Measurements from ENCODE around the gene TSPEAR. TPM values are rescaled to one million over a fixed set of nuclear protein-coding genes. Genes with fewer than 3 reads are reported as not detected.

Gene TSPEAR
- total RNA-seq, 2 donors from 2014 or later, result not detected

DNA sequence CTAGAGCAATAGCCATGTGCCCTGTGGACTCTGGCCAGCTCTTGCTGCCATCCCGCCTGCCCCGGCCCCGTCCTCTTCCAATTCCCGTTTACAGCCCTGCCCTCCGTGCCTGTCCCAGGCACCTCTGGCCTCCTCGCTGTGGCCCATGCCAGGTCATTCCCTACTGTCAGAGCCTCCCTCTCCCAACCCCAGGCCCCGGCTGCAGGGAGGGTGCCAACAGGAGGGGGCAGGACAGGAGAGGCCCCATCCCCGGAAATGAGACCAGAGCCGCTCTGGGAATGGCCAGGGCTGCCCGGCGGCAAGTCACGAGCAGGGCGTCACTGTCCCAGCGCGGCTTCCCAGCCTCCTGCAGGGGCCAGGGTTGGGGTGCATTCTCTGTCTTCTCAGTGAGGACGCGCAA, 23.5 kb upstream of the TSPEAR start:
- Histone ChIP-seq H3K36me3 (no peaks in the 10 kb centered on the region), H3K27me3 (no peaks in the 10 kb centered on the region), H3K4me1 (no peaks in the 10 kb centered on the region), H3K9me3 (no peaks in the 10 kb centered on the region), H3K4me3 (no peak overlapping the region), H3K9ac (ENCODE audit: low read depth in 2 of 2, low read length in 2 of 2) (no peak overlapping the region), H3K27ac (no peak overlapping the region)
- TF ChIP-seq, protein P1, sequence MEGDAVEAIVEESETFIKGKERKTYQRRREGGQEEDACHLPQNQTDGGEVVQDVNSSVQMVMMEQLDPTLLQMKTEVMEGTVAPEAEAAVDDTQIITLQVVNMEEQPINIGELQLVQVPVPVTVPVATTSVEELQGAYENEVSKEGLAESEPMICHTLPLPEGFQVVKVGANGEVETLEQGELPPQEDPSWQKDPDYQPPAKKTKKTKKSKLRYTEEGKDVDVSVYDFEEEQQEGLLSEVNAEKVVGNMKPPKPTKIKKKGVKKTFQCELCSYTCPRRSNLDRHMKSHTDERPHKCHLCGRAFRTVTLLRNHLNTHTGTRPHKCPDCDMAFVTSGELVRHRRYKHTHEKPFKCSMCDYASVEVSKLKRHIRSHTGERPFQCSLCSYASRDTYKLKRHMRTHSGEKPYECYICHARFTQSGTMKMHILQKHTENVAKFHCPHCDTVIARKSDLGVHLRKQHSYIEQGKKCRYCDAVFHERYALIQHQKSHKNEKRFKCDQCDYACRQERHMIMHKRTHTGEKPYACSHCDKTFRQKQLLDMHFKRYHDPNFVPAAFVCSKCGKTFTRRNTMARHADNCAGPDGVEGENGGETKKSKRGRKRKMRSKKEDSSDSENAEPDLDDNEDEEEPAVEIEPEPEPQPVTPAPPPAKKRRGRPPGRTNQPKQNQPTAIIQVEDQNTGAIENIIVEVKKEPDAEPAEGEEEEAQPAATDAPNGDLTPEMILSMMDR (IDR thresholded peaks at IDR 0.05), result no peak
- DNase-seq, result no peak
- intact Hi-C loops (cut with DNase I), result no loop called here

DNA sequence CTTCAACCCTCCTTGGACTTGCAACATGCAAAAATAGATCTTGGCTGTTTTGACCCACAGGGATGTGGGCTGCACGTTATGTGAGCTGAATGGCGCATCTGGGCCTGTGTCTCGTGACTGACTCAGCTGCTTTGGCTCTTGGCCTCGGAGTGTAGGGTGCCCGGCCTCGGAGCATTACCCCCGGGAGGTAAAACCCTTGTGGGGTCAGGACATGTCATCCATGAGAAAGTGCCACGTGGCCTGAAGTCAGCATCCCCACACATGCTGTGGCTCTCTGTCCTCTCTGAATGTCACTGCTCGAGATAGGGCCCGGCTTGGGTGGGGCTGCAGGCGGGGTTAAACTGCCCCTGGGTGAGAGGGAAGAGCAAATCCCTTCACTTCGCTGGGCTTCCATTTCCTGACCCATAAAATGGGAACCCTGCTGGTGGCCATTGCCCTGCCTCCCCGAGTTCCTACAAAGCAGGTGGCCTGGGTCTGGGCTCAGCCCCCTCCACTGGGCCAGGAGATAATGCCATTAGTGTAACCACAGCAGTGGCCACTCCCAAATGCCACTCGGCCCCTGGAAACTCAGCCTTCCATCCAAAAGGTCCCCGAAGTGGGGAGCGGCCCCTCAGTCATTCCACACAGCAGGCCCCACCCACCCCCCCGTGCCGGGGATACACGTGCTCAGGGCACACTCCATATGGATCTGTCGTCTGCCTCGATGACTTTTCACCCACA, 22.8 kb upstream of the TSPEAR start:
- DNase-seq, result no peak
- Histone ChIP-seq H3K27me3 (no peaks in the 10 kb centered on the region), H3K4me1 (no peaks in the 10 kb centered on the region), H3K4me3 (no peak overlapping the region), H3K9ac (ENCODE audit: low read depth in 2 of 2, low read length in 2 of 2) (no peak overlapping the region), H3K27ac (no peak overlapping the region), H3K9me3 (no peaks in the 10 kb centered on the region), H3K36me3 (no peaks in the 10 kb centered on the region)
- TF ChIP-seq, protein P1 (IDR thresholded peaks at IDR 0.05), result no peak
- intact Hi-C loops (cut with DNase I), result no loop called here

DNA sequence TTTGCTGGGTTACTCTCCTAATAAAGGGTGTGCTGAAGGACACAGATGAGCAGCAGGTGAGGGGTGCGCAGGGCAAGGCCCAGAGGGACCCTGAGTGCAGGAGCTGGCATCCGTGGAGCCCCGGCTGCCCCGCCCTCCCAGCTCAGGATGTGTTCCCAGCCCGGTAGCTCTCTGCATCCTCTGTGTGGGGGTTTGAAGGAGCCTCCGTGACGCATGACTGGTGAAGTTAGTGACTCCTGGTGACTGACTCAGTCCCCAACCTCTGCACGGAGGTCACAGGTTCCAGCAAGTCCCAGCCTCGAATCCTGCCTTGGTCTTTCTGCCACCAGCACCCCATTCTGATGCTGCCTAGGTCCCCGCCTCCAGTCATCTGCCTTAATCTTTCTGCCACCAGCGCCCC, 21.6 kb upstream of the TSPEAR start:
- Histone ChIP-seq H3K27ac (no peak overlapping the region), H3K9me3 (no peaks in the 10 kb centered on the region), H3K9ac (ENCODE audit: low read depth in 2 of 2, low read length in 2 of 2) (no peak overlapping the region), H3K36me3 (no peaks in the 10 kb centered on the region), H3K4me1 (no peaks in the 10 kb centered on the region), H3K4me3 (no peak overlapping the region), H3K27me3 (no peaks in the 10 kb centered on the region)
- TF ChIP-seq, protein P1 (IDR thresholded peaks at IDR 0.05), result no peak
- DNase-seq, result no peak
- intact Hi-C loops (cut with DNase I), result no loop called here

DNA sequence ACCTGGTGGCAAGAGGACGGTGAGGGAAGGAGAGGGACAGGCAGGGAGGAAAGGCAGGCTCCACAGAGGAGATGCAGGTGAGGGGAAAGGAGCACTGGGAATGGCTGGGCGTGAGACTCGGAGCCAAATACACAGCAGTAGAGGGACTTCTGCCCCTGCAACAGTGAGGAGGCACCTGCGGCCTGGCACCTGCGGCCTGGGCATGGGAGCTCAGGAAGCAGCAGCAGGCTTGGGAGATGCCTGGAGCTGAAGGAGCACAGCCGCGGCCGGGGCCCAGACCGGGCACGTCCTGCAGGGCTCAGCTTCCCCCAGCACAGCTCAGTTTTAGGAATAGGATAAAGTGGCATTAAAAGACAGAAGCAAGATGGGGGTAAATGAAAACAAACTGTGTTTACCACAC, 20.9 kb upstream of the TSPEAR start:
- no peaks in the 10 kb centered on the region for H3K4me1 ChIP-seq
- no peak overlapping the region for H3K9ac ChIP-seq (ENCODE audit: low read depth in 2 of 2, low read length in 2 of 2)
- H3K9me3 ChIP-seq, result no peaks in the 10 kb centered on the region
- H3K4me3 ChIP-seq, result no peak overlapping the region
- no peaks in the 10 kb centered on the region for H3K36me3 ChIP-seq
- DNase-seq, result no peak
- H3K27me3 ChIP-seq, result no peaks in the 10 kb centered on the region
- H3K27ac ChIP-seq, result no peak overlapping the region
- intact Hi-C loops (cut with DNase I), result no loop called here
- TF ChIP-seq, protein P1 (IDR thresholded peaks at IDR 0.05), result no peak

DNA sequence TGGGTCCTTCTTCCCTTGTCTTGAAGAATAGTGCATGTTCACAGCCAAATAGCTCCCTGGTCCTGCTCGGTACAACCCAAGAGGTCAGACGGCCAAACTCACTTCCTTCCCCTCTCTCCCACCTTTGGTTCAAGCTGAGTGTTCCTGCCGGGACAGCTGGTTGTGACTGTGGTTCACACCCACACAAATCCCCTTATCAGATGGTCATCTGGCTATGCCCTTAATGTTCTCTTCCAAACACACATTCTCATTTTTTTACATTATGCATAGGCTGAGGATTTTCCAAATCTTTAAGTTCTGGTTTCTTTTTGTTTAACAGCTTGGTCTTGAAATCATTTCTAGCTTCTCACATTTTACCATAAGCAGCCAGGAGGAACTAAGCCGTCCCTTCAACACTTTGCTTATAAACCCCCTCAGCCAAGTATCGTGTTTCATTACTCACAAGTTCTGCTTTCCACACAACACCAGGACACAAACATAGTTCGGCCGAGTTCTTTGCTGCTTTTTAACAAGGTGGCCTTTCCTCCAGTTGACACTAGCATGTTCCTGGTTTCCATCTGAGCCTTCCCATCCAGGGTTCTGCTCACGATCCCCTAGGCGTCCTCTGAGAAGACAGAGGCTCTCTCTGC, 19.7 kb upstream of the TSPEAR start:
- DNase-seq, result no peak
- Histone ChIP-seq H3K9me3 (no peaks in the 10 kb centered on the region), H3K4me1 (no peaks in the 10 kb centered on the region), H3K27ac (no peak overlapping the region), H3K9ac (ENCODE audit: low read depth in 2 of 2, low read length in 2 of 2) (no peak overlapping the region), H3K36me3 (no peaks in the 10 kb centered on the region), H3K27me3 (no peaks in the 10 kb centered on the region), H3K4me3 (no peak overlapping the region)
- intact Hi-C loops (cut with DNase I), result no loop called here
- TF ChIP-seq, protein P1 (IDR thresholded peaks at IDR 0.05), result no peak
